Activated CD4-positive, alpha-beta T cell treated with anti-CD3 and anti-CD28 coated beads, Interleukin-2, amount 50 U/mL, for 16 hours (primary cell): ENCODE data around the gene UBAP2L.

Source experiments
- DNase-seq: peaks from one replicate; pipeline ENCODE4 v3.0.0-alpha.2; 2020

The UBAP2L gene, protein sequence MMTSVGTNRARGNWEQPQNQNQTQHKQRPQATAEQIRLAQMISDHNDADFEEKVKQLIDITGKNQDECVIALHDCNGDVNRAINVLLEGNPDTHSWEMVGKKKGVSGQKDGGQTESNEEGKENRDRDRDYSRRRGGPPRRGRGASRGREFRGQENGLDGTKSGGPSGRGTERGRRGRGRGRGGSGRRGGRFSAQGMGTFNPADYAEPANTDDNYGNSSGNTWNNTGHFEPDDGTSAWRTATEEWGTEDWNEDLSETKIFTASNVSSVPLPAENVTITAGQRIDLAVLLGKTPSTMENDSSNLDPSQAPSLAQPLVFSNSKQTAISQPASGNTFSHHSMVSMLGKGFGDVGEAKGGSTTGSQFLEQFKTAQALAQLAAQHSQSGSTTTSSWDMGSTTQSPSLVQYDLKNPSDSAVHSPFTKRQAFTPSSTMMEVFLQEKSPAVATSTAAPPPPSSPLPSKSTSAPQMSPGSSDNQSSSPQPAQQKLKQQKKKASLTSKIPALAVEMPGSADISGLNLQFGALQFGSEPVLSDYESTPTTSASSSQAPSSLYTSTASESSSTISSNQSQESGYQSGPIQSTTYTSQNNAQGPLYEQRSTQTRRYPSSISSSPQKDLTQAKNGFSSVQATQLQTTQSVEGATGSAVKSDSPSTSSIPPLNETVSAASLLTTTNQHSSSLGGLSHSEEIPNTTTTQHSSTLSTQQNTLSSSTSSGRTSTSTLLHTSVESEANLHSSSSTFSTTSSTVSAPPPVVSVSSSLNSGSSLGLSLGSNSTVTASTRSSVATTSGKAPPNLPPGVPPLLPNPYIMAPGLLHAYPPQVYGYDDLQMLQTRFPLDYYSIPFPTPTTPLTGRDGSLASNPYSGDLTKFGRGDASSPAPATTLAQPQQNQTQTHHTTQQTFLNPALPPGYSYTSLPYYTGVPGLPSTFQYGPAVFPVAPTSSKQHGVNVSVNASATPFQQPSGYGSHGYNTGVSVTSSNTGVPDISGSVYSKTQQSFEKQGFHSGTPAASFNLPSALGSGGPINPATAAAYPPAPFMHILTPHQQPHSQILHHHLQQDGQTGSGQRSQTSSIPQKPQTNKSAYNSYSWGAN

GRCh38 chr1:154220071-154220969, at the start of gene UBAP2L:
Gene UBAP2L, plus strand, starts transcription at chr1:154220955. Its CDS starts 4,169 bp downstream, at chr1:154225124.
- DNase-seq, result peak; percentile 99

- DNase-seq, result no peak
These were observed 49.6 kb upstream of the UBAP2L start for GRCh38 chr1:154171223-154171583.

- DNase-seq, result no peak
These were observed 48.9 kb upstream of the UBAP2L start for GRCh38 chr1:154171880-154172279.

DNA sequence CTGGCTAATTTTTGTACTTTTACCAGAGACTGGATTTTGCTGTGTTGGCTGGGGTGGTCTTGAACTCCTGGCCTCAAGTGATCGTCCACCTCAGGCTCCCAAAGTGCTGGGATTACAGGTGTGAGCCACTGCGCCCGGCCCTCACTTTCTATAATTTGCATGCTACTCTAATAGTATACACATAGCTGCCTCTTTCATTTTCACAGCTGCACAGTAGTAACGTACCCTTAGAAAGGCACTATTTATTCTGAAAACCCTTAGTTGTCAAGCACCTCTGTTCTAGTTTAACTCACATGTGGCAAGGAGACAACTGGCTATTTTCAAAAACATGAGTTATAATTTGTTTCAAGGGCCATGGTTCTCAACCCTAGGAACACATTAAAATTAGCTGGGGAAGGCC, 46.1 kb upstream of the UBAP2L start:
- no peak for DNase-seq

- no peak for DNase-seq
These were observed 44.4 kb upstream of the UBAP2L start for GRCh38 chr1:154176337-154176736.

- no peak for DNase-seq
These were observed 42.7 kb upstream of the UBAP2L start for GRCh38 chr1:154178013-154178412.

- no peak for DNase-seq
These were observed 41.6 kb upstream of the UBAP2L start for GRCh38 chr1:154178911-154179811.

- no peak for DNase-seq
These were observed 40.6 kb upstream of the UBAP2L start for GRCh38 chr1:154179946-154180687.

DNA sequence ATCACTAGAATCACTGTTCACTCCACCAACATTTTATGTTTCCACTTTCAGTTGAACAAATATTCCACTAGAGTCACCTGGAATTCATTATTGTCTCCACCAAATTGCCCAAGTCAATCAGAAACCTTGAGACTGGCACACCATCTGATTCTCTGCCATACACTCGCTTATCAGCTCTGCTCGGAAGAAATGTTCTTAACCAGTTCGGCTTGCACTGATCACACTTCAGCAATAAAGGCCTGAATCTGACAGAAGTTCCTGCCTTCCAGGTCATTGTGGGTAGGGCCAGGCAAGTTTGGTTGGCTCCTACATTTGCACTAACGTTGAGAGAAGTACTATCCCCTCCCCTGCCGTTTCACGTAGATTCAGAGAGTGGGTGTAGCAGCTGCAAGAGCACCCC, 38.8 kb upstream of the UBAP2L start:
- no peak for DNase-seq

- peak; percentile 92 for DNase-seq
These were observed 38.3 kb upstream of the UBAP2L start for GRCh38 chr1:154182344-154183045.

DNA sequence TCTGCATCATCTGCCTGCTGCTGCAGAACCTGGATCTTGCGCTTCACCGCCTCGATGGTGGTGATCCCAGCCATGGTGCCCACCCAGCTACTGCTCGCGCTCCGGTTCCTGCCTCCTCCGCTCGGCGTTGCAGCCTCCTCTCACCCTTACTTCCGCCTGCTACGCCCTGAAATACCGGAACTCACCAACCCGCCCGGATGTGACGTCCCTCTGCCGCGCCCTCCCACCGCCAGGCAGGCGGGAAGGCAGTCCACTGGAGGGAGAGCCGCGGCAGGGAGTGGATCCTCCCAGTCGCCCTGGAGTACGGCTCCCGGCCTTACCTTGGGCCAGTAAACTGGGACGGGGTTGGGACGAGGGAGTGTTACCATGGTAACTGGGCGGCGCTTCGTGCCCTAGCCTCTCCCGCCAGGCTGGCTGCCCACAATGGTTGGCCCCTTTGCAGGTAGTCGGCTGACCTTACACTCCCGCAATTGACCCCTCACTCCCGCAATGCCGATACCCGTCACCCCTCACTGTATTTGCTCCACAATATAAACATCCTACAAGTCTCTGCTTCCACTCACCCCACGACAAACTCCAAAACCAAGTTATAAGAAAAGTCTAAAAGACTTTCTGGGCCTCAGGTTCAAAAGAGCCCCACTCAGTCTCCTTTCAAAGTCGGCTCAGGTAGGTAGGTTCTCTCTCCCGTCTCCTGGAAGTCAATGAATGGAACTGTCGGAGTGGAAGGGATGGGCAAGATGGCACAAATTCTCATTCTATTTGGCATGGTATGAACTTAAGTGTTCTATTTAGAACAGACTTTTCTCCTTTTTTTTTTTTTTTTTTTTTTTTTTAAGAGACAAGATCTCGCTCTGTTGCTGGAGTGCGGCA, 37.5 kb upstream of the UBAP2L start:
- DNase-seq, result peak; percentile 97

DNA sequence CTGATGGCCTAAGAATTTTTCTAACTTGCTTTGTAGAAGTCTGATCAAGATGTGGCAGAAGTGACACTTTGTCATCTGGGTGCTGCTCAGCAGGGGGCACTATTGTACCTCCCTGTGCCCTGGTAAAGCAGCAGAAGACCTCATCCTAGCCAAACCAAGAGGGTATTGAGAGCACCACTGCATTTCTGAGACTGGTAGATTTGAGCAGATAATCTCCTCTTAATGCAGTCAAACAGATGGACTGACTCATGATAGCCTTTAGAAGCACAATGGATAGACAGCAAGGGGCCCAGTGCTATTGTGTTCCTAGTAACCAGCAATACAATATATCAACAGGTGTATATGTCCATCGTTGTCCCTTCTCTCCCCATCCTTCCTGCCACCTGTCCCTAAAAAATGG, 34.6 kb upstream of the UBAP2L start:
- DNase-seq, result peak; percentile 77

DNA sequence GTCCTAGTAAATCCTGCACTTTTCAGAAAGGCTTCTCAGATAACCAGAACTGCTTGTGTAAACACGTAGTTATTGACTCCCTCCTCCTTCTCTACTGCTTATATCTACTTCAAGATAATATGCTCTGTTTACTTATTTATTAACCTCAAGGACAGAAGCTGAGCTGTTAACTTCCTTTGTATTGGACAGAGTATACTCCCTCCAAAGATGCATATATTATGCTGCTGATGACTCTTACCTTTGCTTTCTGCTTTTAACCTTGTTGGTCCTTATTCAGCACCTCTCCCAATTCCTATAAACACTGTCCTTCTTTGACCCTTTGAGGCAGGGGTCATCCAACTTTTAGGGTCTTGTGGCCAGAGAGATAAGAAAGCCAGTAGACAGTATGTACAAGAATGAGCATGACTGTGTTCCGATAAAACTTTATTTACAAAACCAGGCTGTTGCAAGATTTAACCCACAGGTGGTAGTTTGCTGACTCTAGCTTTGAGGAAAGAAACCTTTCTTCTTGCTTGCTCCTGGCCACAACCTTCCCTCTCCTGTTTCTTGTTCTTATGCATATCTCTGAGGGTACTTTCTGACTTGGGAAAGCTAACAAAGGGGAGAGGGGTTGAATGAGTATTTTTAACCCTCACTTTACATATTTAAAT, 33.8 kb upstream of the UBAP2L start:
- DNase-seq, result no peak

- DNase-seq, result no peak
These were observed 30.2 kb upstream of the UBAP2L start for GRCh38 chr1:154190550-154190949.

GRCh38 chr1:154191990-154192461, 28.7 kb upstream of the UBAP2L start, which contains the start of gene TPM3:
Gene TPM3, minus strand, starts transcription at chr1:154192100. Its CDS starts 82 bp downstream, at chr1:154192018.
- DNase-seq, result no peak

DNA sequence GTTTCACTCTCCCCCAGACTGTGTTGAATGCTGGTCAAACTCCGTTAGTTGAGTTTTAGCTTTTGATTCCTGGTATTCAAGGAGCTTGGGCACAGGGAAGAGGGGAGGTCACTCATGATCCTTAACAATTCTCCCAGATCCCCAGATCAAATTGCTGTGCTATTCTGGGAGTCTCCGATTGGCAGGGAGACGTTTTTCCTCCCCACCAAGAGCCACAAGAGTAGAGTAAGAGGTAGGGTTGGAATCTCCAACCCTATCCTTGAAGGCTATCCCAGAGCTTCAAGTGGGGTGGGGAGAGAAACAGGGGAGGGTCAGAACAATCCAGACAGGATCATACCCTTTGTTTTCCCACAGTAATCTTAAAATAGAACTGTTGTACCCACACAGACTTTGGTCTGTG, 28.3 kb upstream of the UBAP2L start:
- DNase-seq, result no peak

GRCh38 chr1:154193821-154194220, 26.9 kb upstream of the UBAP2L start:
- DNase-seq, result no peak
